NCI-H2107 (cell line): ENCODE measurements around the gene ITPKA.
"Not testable (repeated sequence)": the region's sequence is repeated elsewhere in the genome, so short reads cannot be mapped to it uniquely, and the experiment has no call there.

Source experiments
- DNase-seq: peaks from one replicate; lab custom pipeline; 2025; lab: John Stamatoyannopoulos, UW

Gene ITPKA

DNA sequence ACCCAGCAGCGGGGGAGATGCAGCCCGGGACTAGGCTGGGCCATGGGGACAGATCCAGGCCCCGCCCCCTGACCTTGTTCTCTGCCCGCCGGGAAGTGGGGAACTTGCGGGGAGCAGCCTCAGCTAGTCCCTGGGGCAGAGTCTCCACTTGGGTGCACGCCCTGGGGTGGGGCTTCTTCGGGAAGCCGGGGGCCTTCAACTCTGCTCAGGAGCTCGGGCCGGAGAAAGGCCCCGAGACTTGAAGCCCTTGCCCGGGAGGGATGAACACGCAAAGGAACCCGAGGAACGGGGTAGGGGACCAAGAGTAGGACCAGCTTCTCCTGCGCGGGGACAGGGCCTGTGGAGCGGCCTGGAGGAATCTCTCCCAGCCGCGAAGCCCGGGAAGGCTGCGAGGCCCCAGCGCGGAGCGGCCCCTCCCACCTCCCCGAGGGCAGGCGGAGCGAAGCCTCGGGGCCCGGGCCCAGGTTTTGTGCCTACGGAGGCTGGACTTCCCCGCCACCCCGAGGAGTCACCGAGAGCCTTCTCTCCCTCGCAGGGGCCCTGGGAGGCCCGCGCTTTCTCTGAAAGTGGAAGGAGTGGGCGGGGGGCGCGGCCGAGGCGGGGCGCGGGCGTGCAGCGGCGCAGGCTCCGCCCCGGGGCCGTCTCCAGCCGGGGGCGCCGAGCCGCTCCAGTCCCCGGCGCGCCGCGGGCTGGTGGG, at the start of gene ITPKA:
TSS of gene ITPKA (plus strand) at position 670 of the 697 bp plus-strand sequence. CDS start 54 bp downstream, outside the sequence.
- no peak for DNase-seq

DNA sequence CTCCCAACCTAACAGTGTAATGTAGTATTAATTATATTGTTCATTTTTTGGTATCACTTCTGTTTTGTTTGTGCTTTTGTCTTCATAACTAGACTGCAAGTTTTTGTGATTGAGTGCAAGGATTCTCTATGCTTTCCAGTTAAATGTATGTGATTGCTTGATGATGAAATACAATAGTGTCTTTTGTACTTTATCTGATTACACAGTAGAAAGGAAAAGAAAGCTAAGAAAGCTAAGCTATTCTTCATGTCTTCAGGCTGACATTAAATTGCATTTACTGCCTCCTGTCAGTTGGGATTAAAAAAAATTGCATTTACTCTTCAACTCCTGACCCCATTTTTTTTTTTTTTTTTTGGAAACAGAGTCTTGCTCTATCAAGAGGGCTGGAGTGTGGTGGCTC, 48.3 kb upstream of the ITPKA start:
- DNase-seq = no peak

DNA sequence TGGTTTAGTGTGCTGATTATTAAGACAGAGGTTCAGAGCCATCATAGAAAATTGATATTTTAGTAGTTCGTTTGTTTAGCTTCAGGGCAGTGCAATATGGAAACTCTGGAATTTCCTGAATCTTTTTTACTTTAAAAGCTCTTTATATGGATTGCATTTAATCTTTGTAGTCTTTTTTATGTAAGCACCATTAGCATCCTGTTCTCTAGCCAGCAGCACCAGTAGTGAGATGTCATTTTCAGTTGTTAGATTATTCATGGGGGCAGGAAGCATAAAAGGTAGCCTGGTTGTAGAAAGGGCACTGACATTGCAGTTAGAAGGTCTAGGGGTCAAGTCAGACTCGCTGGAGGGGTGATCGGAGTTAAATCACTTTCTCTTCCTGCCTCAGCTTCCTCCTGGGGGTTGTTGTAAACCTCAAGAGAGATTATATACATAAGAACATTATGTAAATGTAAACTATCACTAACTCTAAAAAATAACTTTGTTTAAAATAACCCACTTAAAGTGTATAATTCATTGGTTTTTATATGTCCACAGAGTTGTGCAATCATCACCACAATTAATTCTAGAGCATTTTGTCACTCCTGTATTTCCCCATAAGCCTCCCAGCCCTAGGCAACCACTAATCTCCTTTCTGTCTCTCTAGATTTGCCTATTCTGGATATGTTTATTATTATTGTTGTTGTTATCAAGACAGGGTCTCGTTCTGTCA, 31.4 kb upstream of the ITPKA start:
- no peak for DNase-seq

DNA sequence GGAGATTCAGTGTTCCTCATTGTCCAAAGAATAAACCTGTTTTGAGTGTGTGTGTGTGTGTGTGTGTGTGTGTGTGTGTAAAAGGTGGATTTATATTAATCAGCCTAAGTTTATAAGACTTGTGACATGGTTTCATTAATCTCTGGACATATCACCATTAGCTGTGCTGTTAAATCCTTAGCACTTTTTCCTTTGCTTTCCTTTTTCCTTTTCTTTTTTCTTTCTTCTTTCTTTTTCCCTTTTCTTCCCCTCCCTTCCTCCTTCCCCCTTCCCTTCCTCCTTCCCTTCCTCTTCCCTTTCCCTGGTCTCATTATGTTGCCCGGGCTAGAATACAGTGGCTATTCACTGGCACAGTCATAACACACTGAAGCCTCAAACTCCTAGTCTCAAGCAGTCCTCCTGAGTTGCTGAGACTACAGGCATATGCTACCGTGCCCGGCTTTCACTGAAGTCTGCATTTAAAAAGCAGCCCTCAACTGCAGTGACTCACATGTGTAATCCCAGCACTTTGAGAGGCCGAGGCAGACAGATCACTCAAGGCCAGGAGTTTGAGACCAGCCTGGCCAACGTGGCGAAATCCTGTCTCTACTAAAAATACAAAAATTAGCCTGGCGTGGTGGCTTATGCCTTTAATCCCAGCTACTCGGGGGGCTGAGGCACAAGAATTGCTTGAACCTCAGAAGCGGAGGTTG, 28.6 kb upstream of the ITPKA start:
- DNase-seq = no peak

DNA sequence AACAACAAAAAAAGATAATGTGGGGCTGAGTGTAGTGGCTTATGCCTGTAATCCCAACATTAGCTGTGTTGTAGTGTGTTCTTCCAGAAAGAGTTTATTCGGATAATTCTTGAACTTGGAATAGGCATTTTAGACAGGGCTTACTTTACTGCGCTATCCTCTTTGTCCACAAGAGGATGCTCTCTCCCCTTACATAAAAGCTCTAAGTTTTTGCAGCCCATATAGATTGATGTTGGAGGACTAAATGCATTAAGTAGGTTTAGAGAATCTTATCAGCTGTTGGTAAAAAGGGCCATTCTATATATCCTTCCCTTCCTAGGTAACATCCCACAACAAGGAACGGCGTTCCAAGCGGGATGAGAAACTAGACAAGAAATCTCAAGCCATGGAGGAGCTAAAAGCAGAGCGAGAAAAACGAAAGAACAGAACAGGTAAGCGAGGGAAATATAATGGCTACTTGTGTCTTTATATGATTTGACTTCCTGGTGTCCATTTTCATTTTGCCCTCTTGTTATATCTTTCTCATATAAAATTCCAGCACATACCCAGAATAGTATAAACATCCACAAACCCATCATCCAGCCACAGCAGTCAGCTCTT, 27.8 kb upstream of the ITPKA start:
- no peak for DNase-seq

DNA sequence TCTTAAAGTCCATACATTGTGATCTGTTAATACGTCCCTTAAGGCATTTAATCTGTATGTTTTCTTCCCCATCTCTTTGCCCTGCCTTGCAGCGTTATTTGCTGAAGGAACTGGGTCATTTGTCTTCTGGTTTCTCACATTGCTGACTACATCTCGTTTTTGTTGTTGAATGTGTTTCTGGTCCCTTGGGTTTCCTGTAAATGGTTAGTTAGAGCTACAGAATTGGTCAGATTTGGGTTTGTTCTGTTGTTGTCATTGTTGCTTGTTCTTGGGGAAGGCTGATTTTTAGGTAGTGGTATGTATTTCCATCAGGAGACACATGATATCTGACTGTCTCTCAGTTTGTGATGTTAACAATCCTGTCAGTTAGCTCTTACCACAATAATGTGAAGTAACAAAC, 27.0 kb upstream of the ITPKA start:
- no peak for DNase-seq

DNA sequence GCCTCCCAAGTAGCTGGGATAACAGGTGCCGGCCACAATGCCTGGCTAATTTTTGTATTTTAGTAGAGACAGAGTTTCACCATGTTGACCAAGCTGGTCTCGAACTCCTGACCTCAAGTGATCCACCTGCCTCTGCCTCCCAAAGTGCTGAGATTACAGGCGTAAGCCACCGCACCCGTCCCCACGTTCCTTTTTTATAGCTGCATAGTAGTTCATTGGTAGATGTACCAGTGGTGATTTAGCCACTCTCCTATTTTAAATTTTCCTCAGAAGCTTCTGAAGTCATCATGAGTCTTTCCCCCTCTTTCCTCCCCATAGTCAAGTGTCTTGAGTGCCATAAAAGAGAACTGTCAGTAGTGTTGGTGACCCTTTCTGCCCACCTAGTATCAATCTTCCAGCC, 24.0 kb upstream of the ITPKA start:
- not testable (repeated sequence) for DNase-seq

DNA sequence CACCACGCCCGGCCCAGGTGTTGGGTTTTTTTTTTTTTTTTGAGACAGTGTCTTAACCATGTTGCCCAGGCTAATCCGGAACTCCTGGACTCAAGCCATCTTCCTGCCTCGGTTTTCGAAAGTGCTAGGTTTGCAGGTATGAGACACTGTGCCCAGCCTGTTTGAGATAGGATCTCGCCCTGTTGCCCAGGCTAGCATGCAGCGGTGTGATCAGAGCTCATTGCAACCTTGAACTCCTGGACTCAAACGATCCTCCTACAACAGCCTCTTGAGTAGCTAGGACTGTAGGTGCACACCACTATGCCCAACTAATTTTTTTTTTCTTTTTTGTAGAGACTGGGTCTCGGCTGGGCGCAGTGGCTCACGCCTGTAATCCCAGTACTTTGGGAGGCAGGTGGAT, 20.3 kb upstream of the ITPKA start:
- no peak for DNase-seq

DNA sequence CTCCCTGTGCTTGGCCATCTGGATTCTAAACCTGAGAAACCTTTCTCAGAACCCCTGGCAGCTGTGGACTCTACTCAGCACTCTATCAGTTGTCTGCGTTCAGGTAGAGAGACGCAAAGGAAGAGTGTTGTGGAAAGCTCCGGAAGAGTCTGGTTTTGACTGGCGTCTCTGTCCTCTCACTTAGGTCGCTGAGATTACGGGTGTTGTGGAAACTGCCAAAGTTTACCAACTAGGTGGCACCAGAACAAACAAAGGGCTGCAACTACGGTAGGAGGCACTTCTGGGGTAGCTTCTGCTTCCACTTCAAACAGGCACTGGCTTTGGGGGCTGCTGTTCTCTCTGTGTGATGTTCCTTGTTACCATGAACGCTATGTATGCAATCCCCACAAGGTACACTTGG, 19.2 kb upstream of the ITPKA start:
- no peak for DNase-seq

DNA sequence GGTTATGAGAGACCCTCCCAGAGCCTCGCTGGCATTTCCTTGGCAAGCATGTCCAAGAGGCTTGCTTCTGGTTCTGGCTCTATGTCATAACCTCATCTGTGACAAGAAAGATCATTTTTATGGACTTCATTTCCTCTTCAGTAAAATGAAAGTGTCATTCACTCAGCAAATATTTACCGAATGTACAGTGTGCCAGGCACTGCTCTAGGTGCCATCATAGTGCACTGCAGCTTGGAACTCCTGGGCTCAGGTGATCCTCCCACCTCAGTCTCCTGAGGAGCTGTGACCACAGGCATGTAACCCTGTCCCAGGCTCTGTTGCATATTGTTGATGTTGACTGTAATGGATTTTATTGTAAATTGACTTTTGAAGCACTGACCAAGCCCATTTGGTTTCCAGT, 18.7 kb upstream of the ITPKA start:
- DNase-seq = no peak

DNA sequence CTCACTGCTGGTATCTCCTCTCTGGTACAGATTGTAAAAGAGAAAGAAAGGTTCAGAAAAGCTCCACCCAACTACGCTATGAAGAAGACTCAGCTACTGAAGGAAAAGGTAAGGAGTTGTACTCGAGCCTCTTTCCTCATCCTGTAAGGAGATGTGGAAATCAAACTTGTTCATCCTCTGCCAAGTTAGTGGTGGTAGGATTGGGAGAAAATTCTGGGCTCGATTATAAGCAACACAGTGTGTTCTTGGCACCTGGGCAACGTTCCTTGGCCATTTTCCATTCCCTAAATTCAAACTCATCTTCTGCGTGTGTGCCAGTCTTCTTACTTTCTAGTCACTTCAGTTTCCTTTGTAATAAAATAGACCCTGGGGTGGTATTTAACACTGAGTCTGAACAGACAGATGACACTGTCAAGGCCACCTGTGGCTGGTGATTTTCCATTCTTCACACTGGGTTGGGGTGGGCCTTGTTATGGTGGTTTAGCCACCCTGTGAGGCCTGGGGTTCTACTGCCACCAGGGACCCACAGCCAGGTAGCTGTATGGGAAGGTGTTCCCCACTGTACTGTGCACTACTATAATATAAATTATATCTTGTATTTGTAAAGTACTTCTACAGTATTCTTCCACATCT, 17.1 kb upstream of the ITPKA start:
- DNase-seq = no peak

DNA sequence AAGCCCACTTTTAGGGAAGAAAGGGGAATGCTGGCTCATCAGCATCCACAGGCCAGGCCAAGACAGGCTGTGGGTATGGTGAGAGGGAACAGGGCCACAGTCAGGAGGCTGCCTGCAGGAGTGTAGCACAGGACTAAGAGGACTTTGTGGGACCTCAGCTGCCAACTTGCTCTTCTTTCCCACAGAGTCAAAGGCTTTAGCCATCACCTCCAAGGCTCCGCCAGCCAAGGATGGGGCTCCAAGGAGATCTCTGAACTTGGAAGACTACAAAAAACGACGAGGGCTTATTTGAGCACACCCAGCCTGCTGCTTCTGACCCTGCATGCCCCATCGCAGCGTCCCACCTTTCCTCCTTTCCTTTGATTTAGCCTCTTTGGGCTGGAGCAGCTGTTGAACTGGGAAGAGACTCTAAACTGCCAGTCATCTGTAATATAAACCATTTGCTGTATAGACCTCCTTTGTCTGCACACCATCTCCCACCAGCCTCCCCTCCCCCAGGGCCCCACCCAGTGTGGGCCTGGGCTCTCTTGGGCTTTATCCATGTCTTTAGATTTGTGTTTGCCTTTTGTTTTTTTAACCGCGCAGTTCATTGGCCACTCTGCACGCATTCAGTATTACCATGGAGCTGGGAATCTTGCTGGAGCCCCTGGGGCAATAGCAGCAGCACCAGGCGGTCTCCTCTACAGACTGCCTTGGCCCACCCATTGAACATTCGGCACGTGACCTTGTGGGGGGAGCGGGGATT, 13.1 kb upstream of the ITPKA start:
- no peak for DNase-seq

DNA sequence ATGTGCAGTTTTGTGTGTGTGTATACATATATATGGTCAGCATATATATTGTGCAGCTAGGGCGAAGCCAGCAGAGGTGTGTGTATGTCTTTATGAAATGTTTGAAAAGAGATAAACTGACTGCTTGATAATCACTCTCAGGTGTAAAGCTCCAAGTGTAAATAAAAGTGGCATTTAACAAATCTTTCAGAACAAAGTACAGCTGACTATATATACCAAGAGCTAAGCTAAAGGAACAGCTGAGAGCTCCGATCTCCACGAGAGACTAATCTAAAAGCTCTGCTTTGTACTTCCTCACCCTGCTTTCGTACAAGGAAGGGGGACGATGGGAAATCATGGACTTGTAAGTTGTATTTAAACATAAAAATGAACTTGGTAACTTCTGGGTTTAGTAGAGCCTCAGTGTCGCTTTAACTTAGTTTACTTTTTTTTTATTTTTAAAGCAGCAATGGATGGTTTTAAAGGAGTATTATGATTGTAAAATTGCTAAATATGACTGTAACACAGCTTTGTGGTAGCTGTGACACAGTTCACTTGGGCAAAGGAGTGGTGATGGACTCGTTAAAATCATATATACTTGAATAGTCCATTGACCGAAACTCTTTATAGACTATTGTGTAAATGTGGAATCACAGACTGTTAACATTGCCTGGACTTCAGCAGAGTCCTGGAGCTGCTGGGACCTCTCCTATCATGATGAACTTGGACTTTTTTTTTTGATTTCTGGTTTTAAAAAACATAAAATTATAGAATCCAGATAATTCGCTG, 11.4 kb upstream of the ITPKA start:
- DNase-seq = no peak

DNA sequence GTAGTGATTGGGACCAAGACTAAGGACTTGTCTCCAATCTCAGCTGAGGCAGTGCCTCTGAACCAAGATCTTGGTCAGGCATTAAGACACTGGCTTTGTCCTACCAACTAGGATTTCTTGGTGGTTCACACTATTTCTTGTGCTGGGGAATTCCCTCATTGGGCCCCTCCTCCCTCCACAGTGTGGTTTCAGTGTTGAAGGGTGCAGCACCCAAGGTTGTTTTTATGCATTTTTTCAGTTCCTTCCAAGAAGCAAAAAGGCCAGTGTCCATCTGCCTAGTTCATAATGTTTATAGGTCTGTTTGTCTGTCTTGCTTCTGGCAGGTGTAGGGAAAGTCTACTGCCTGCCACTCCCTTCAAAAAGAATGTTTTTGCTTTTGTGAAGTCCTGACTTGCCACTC, 10.6 kb upstream of the ITPKA start:
- no peak for DNase-seq

DNA sequence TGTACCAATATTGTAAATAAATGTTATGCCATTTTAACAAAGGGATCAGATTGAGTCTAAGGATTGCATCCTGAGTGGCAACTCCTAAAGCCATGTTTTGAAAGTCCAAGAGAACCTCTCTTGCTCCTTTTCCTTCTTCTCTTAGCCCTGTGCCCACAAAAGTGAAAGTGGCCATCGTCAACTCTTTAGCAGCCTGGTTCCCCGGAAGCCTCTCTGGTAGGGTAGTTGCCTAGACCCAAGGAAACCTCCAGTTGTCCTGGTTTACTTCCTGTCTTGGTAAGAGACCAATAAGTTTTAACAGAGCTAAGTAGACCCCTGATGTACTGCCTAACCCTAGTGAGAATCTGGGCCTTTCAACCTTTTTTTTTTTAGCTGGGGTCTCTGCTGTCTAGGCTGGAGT, 10.2 kb upstream of the ITPKA start:
- DNase-seq = no peak

DNA sequence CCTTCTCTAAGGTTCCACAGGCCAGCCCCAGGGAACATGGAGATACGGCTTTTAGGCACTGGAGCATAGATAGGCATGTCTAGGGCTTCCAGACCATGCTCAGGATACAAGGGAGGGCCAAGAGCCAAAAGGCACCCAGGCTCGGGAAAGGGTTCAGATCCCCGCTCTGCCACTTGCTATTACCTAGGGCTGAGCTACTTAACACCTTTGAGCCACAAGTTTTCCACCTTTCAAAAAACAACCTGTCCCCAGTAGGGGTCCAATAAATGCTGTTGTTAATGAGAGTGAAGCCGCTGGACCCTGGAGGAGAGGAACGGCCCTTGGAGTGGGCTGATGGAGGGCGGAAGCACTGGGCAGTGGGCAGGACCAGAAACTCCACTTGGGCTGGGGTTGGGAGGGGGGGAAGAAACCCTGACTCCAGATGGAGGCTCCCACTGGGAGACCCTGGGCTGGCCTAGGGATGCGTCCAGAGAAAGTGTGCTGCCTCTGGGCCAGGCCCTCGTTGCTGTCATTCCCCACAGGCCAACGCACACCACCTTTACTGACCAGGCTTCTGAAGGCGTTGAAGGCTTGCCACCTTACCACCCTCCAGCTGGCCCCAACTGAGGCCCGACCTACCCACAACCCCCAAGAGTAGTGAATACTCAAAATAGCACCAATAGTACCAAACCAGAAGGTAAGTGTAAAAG, 8.6 kb upstream of the ITPKA start:
- DNase-seq = no peak

DNA sequence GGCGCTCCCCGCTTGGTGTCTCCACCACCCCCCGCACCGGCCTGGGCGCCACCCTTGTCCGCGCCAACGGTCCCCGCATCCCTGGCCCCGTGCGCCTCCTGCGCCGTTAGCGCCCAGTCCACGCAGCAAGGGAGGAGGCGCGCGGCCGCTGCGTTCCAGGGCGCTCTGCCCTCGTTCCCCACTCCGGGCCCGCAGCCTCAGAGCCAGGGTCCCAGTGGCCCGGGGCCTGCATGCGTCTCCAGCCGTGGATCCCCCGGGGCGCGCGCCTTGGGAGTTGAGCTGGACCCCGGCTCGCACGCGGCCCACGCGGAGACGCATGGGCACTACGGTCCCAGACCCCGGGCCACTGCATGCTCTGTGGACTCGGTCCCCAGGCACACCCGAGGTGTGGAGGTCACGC, 7.4 kb upstream of the ITPKA start:
- no peak for DNase-seq

DNA sequence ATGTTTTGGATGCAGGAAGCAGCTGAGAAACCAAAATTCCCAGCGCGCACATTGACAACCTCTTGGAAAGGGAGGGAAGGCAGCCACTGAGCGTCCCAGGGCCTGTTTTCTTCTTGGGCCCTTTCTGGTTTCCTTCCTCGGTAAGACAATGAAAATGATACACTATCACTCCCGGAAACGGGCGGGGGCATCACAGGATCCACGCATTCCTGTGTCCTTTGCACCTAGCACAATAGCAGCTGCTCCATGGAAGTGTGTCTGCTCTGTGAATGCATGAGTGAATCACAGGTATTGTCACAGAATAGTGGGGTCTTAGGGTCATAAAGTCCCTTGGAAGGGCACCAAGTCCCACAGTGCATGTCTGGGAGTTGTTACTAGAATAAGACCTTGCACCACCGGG, 6.3 kb upstream of the ITPKA start:
- no peak for DNase-seq

DNA sequence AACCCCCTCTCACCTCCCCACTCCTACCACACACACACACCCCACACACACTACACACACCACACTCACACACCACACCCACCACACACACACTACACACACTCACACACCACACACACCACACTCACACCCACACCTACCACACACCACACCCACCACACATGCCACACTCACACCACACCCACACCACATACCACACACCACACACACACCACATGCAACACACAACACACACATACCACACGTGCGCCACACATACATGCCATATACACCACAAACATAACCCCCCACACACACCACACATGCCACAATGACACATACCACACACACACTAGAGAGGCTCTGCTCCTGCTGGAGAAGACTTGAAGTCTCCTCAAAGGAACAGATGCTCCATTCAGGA, 5.9 kb upstream of the ITPKA start:
- DNase-seq = no peak

DNA sequence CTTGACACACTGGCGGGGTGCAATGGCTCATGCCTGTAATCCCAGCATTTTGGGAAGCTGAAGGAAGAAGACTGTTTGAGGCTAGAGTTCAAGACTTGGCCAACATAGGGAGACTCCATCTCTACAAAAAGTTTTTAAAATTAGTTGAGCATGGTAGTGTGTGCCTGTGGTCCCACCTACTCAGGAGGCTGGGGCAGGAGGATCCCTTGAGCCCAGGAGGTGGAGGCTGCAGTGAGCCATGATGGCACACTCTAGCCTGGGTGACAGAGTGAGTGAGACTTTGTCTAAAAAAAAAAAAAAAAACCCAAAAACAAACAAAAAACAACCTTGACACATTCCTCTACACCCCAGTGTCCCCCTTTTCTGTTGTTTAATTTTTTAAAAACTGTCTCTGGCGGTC, 4.0 kb upstream of the ITPKA start:
- DNase-seq = no peak
